Posterior vena cava (tissue), 2 donors: ENCODE measurements around the gene DLX5. TPM values are rescaled to one million over a fixed set of nuclear protein-coding genes. Genes with fewer than 3 reads are reported as not detected.

Experiments used
- DNase-seq: peaks from one replicate; pipeline ENCODE4 v3.0.0-alpha.2; 2020; ENCODE audit warnings: low spot score
- intact Hi-C, 2 donors: fragments of 100-400 bp; cut with DNase I; formaldehyde crosslinking; loops; one replicate each; pipeline versions ENCODE4 v1.14.1 to v1.14.2; 2022 to 2023
- total RNA-seq, 2 donors: library from RNA; stranded (reverse); fragmentation: NEBNext Ultra II Directional; extraction: Animal tissue kit (Norgen Biotek cat#: 25700); gene quantifications; one replicate each; pipeline ENCODE4 v1.2.1, GENCODE V29; 2021
- donor health status: DM: yes; HTN: yes; CAD: no.
- donor health status: DM: yes; HTN: yes; CAD: no.

The DLX5 gene
- total RNA-seq, 2 donors from 2014 or later, result 4.8 to 4.9 TPM

DNA sequence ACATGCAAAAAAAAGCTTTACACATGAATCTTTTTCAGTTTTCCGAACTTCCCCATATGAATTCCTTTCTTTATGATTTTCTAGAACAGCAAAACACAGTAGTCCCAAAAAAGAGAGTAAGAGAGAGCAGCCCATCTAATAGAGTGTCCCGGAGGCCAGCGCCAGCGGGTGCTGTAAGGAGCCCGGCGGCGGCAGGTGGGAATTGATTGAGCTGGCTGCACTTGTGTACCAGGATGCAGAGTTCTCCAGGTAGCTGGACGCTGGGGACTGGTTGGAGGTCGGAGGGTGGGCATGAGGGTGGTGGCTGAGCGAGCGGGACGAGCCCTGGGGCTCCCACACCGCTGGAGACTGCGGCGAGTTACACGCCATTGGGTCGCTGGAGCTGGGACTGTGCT, 4.0 kb downstream of the DLX5 start:
- no peak for DNase-seq
- intact Hi-C loops, result loop anchor here (5.0 to 10.0 kb wide), 2 partner anchors 208 to 1106 kb away; no protein-coding TSS in a partner anchor

DNA sequence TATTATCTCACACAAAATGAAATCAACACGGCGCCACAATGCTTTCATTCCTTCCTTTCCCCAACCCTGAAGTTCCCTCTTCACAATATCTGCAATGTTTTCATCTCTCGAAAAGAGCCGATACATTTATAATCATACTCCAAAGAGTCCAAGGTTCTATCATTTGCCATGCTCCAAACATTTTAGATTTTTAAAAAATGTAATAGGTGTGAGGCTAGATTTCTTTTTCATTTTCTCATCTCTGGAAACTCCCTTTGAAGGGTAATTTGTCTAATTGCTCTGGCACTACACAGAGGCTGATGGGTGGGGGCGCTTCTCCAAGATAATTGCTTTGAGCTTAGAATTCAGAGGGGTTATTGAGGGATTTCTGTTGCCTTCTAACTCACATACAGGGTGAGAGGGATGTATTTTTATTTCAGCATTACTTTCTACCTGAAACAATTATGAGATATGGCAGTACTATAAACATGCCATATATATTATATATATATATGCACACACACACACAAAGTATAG, 4.9 kb downstream of the DLX5 start:
- intact Hi-C loops, result loop anchor here (5.0 to 10.0 kb wide), 2 partner anchors 207 to 1105 kb away; no protein-coding TSS in a partner anchor
- no peak for DNase-seq

GRCh38 chr7:97018791-97019531, 5.7 kb downstream of the DLX5 start:
- intact Hi-C loops, result no loop called here
- DNase-seq, result no peak

- no peak for DNase-seq
- intact Hi-C loops, result no loop called here
These were observed 6.5 kb downstream of the DLX5 start for GRCh38 chr7:97018126-97018601.

- intact Hi-C loops, result no loop called here
- DNase-seq, result no peak
These were observed 7.2 kb downstream of the DLX5 start for GRCh38 chr7:97017192-97018125.

DNA sequence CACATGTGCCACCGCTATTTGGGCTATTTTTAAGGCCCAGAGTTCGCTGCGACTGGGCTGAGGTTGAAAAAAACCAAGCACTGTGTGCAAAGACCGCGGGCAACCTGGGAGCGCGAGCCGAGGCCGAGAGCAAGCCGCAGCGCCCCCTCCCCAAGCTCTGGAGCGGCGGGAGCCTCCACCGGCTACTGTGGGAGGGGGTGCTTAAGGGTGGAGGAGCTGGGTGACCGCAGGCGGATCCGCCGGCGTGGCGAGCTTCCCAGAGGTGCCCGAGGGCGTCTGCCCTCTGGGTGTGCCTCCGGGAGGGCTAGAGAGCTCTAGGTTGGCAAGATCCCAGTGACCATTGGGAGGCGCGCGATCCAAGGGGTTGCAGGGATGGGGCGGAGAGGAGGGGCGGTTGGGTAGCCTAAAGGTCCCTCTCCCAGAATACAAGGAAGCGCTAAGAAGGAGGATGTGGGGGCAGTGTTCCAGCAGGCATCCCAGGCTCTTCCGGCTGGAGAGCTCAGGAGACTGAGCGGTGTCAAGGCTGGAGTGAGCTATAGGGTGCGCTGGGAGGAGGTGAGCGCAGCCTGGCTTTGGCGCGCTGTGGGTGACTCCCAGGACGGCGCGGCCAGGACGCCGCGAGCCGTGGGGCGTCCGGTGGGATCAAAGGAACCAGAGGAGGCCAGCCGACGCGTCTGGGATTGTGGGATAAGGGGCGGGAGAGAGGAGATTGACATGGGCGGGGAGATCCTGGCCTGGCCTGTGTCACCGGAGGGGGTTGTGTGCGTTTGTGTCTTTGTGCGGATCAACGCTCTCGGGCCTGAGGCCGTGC, 8.0 kb downstream of the DLX5 start:
- intact Hi-C loops, result no loop called here
- no peak for DNase-seq

DNA sequence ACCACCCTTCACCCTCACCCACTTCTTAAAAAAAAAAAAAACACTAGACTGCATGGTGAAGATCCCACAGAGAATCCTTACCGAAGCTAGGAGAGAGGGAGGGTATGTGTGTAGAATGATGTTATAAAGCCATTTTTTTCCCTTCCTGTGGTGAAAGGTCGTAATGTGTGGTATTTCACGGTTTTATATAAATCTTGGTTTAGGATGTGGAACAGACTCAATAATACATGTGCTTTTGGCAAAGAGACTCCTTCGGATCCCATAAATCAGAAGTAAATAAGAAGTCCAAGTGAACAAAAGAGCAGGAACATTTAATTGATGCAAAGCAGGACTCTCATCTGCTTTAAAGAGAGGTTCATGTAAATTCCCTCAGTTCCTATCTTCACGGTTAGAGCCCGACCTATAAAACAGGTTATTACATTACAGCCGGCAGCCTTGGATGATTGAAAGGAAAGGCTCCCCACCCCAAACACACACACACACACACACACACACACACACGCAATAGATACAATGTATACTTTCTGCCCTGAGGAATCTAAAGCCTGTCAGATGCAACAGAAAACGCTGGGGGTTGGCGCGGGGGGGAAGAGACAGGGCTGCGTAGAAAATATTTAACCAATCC, 8.8 kb downstream of the DLX5 start:
- DNase-seq, result no peak
- intact Hi-C loops, result no loop called here

GRCh38 chr7:97015279-97015678, 9.4 kb downstream of the DLX5 start:
- intact Hi-C loops, result no loop called here
- DNase-seq, result no peak

DNA sequence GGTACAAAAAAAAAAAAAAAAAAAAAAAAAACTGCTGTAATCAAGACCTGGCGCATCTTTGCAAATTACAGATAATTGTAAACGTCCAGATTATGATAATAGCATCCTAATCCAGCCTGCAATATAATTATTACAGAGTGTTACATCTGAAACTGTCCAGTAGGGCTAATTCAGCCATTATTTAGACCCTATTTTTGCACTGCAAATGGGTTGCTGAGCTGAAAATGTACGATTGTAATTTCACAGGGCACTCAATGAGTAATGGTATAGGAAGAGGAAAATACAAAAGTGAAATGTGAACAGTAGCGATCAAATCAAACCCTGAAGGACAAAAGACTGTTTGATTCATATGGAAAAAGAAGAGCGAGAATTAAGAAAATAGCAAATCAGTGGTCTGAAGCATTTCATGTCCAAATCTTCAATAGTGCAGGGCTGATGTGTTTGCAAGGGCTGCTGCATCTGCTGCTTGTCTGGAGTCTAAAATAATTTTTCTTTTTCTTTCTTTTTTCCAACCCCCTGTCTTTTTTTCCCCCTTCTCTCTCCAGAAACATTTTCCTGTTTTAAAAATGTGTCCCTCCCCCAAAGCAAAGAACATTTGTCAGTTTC, 10.4 kb downstream of the DLX5 start:
- DNase-seq, result no peak
- intact Hi-C loops, result no loop called here

DNA sequence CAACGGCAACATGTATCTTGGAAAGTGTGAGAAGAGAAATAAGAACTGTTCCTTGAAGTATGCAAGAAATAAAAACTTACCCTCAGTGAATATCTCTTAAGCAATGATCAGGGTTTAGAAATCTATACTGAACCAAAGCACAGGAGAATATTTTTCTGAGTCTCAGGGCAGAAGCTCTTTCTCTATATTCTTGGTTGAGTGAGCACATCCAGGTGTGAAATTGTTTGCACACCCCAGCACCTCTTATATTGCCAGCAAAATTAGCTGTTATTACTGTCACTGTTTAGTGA, 10.8 kb downstream of the DLX5 start:
- intact Hi-C loops, result no loop called here
- no peak for DNase-seq

- intact Hi-C loops, result no loop called here
- no peak for DNase-seq
These were observed 11.3 kb downstream of the DLX5 start for GRCh38 chr7:97013134-97013844.

GRCh38 chr7:97012365-97013133, 12.1 kb downstream of the DLX5 start:
- DNase-seq, result no peak
- intact Hi-C loops, result no loop called here

GRCh38 chr7:97011536-97012364, 12.9 kb downstream of the DLX5 start:
- intact Hi-C loops, result no loop called here

DNA sequence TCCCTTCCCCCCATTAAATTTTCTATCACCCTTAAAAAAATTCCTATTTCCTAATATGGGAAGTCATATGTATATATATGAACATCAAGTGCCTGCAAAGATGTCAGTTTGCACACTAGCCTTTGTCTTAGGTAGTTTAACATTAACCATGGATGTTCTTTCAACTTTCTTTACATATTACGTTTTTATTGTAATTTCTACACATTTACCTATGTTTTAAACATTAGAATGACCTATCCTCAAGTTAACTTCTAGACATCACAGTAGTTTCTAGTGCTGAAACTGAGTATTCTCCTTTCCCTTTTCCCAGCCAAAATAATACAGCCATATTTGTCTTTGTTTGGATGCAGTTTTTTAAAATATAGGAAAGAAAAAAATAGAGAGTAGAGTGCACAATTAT, 13.5 kb downstream of the DLX5 start:
- DNase-seq, result no peak
- intact Hi-C loops, result no loop called here

More at GRCh38 chr7:97011536-97012364, 12.9 kb downstream of the DLX5 start:
- no peak for DNase-seq

- intact Hi-C loops, result no loop called here
- no peak for DNase-seq
These were observed 14.6 kb downstream of the DLX5 start for GRCh38 chr7:97009753-97010732.
